Transverse colon (tissue), 4 donors: ENCODE measurements around the gene SLC26A4.

Experiments used
- EP300 ChIP-seq: sonication (generic); formaldehyde crosslinking; IDR thresholded peaks from one replicate; pipeline ENCODE4 v1.6.1; 2017; ENCODE audit warnings: antibody characterized with exemption, low read depth
- POLR2A ChIP-seq: fragments of 450-650 bp; IDR thresholded peaks from one replicate; pipeline ENCODE4 v1.6.1; 2016; ENCODE audit warnings: antibody characterized with exemption, mild to moderate bottlenecking, moderate library complexity
- POLR2AphosphoS5 ChIP-seq, 3 donors: sonication (generic); formaldehyde crosslinking; IDR thresholded peaks; one replicate each; pipeline ENCODE4 v1.6.1; 2016; ENCODE audit warnings: antibody characterized with exemption in 3 of 3
- TF ChIP-seq, protein P1 (sequence below), 5 experiments: fragments of 200-600 bp in 3 of 5; fragments of 450-650 bp in 2 of 5; sonication (generic) in 3 of 5; IDR thresholded peaks; 1 replicate in 2 of 5; 2 replicates in 3 of 5; pipeline ENCODE4 v1.5.1; 2016 to 2017; ENCODE audit warnings: antibody characterized with exemption in 5 of 5, inconsistent platforms in 3 of 5, mild to moderate bottlenecking in 2 of 5, moderate library complexity in 1 of 5

GRCh38 chr7:107678110-107678753 is 17.6 kb downstream of the SLC26A4 start:
- TF ChIP-seq POLR2A (no peak), EP300 (no peak), POLR2AphosphoS5 (IDR thresholded peaks at IDR 0.05) (no peak)
- TF ChIP-seq, protein P1, sequence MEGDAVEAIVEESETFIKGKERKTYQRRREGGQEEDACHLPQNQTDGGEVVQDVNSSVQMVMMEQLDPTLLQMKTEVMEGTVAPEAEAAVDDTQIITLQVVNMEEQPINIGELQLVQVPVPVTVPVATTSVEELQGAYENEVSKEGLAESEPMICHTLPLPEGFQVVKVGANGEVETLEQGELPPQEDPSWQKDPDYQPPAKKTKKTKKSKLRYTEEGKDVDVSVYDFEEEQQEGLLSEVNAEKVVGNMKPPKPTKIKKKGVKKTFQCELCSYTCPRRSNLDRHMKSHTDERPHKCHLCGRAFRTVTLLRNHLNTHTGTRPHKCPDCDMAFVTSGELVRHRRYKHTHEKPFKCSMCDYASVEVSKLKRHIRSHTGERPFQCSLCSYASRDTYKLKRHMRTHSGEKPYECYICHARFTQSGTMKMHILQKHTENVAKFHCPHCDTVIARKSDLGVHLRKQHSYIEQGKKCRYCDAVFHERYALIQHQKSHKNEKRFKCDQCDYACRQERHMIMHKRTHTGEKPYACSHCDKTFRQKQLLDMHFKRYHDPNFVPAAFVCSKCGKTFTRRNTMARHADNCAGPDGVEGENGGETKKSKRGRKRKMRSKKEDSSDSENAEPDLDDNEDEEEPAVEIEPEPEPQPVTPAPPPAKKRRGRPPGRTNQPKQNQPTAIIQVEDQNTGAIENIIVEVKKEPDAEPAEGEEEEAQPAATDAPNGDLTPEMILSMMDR (IDR thresholded peaks at IDR 0.05) = no peak
